SK-N-SH (cell line): ENCODE results near the gene IWS1.

Experiments used
- CTCF ChIP-seq: fragments of 200-600 bp; sonication (generic); IDR thresholded peaks from 2 replicates; pipeline ENCODE4 v1.6.1; 2017; ENCODE audit warnings: antibody characterized with exemption, mild to moderate bottlenecking, moderate library complexity
- MAX ChIP-seq: IDR thresholded peaks from 2 replicates; pipeline ENCODE4 v1.4.0; 2012; ENCODE audit warnings: low read depth

- no peak for TF ChIP-seq CTCF
- TF ChIP-seq MAX, result no peak
These were observed 21.5 kb downstream of the IWS1 start for GRCh38 chr2:127504552-127505430.
